HepG2 (cell line): Measurements from ENCODE around the gene EMC10.

Source experiments
- SIN3A ChIP-seq: IDR thresholded peaks from 2 replicates; pipeline ENCODE4 v1.6.1; 2011; ENCODE audit warnings: low read depth, mild to moderate bottlenecking, control low read depth, low read length, borderline replicate concordance
- SMAD3 ChIP-seq: sonication (generic); formaldehyde crosslinking; IDR thresholded peaks from 2 replicates; pipeline ENCODE4 v1.4.0; 2020; ENCODE audit warnings: missing genetic modification reagents
- TF ChIP-seq, protein P1 (sequence below): sonication (generic); formaldehyde crosslinking; IDR thresholded peaks from 2 replicates; pipeline ENCODE4 v1.8.1; 2022; ENCODE audit warnings: low read depth, mild to moderate bottlenecking, missing genetic modification reagents
- TF ChIP-seq, protein P2 (sequence below): sonication (generic); formaldehyde crosslinking; IDR thresholded peaks from 2 replicates; pipeline ENCODE4 v1.5.0; 2020; ENCODE audit warnings: mild to moderate bottlenecking, missing genetic modification reagents, moderate library complexity
- TF ChIP-seq, protein P3 (sequence below): fragments of 450-650 bp; IDR thresholded peaks from 2 replicates; pipeline ENCODE4 v1.6.1; 2017; ENCODE audit warnings: mild to moderate bottlenecking

DNA sequence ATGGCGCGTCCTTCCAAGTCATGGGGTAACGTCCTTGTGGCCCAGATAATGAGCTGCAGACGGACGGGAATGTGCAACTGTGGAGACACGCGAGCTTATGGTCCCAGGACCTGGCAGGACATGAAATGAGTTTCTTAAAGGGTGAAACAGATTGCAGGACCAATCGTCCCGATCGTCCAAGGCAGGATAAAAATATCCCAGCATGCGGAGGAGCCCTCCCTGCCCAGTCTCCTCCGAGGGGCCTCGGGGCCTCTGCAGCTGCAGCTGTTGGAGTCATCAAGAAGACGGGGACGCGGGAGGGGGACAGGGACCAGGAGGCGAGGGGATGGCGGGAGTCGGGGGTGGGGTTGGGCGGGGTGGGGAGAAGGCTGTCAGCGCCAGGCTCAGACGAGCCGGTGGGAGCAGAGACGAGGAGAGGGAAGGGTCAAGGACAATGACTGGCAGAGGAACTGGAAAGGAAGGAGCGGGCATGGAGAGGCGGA, 14.7 kb downstream of the EMC10 start:
- no peak for TF ChIP-seq SIN3A
- TF ChIP-seq SMAD3 (CRISPR knock-in tag), result no peak
- TF ChIP-seq, protein P1, sequence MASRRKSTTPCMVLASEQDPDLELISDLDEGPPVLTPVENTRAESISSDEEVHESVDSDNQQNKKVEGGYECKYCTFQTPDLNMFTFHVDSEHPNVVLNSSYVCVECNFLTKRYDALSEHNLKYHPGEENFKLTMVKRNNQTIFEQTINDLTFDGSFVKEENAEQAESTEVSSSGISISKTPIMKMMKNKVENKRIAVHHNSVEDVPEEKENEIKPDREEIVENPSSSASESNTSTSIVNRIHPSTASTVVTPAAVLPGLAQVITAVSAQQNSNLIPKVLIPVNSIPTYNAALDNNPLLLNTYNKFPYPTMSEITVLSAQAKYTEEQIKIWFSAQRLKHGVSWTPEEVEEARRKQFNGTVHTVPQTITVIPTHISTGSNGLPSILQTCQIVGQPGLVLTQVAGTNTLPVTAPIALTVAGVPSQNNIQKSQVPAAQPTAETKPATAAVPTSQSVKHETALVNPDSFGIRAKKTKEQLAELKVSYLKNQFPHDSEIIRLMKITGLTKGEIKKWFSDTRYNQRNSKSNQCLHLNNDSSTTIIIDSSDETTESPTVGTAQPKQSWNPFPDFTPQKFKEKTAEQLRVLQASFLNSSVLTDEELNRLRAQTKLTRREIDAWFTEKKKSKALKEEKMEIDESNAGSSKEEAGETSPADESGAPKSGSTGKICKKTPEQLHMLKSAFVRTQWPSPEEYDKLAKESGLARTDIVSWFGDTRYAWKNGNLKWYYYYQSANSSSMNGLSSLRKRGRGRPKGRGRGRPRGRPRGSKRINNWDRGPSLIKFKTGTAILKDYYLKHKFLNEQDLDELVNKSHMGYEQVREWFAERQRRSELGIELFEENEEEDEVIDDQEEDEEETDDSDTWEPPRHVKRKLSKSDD (CRISPR knock-in tag), result no peak
- TF ChIP-seq, protein P2, sequence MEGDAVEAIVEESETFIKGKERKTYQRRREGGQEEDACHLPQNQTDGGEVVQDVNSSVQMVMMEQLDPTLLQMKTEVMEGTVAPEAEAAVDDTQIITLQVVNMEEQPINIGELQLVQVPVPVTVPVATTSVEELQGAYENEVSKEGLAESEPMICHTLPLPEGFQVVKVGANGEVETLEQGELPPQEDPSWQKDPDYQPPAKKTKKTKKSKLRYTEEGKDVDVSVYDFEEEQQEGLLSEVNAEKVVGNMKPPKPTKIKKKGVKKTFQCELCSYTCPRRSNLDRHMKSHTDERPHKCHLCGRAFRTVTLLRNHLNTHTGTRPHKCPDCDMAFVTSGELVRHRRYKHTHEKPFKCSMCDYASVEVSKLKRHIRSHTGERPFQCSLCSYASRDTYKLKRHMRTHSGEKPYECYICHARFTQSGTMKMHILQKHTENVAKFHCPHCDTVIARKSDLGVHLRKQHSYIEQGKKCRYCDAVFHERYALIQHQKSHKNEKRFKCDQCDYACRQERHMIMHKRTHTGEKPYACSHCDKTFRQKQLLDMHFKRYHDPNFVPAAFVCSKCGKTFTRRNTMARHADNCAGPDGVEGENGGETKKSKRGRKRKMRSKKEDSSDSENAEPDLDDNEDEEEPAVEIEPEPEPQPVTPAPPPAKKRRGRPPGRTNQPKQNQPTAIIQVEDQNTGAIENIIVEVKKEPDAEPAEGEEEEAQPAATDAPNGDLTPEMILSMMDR (CRISPR knock-in tag), result no peak
- TF ChIP-seq, protein P3, sequence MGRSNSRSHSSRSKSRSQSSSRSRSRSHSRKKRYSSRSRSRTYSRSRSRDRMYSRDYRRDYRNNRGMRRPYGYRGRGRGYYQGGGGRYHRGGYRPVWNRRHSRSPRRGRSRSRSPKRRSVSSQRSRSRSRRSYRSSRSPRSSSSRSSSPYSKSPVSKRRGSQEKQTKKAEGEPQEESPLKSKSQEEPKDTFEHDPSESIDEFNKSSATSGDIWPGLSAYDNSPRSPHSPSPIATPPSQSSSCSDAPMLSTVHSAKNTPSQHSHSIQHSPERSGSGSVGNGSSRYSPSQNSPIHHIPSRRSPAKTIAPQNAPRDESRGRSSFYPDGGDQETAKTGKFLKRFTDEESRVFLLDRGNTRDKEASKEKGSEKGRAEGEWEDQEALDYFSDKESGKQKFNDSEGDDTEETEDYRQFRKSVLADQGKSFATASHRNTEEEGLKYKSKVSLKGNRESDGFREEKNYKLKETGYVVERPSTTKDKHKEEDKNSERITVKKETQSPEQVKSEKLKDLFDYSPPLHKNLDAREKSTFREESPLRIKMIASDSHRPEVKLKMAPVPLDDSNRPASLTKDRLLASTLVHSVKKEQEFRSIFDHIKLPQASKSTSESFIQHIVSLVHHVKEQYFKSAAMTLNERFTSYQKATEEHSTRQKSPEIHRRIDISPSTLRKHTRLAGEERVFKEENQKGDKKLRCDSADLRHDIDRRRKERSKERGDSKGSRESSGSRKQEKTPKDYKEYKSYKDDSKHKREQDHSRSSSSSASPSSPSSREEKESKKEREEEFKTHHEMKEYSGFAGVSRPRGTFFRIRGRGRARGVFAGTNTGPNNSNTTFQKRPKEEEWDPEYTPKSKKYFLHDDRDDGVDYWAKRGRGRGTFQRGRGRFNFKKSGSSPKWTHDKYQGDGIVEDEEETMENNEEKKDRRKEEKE, result no peak
